B cell (primary cell): ENCODE measurements around the gene ARL5A. TPM values are rescaled to one million over a fixed set of nuclear protein-coding genes. Genes with fewer than 3 reads are reported as not detected.
A peak's percentile ranks its signal among the peaks of the same experiment; 100 is the strongest.

Experiments
- ATAC-seq: fragments of 200-7000 bp; cut with Tn5 transposase; one replicate; pipeline ENCODE4 v1.10.0; 2021; ENCODE audit warnings: low read depth, mild to moderate bottlenecking, moderate number of reproducible peaks, moderate library complexity
- CTCF ChIA-PET: fragments of 350-600 bp; sonication (Branson Sonifier 250); formaldehyde crosslinking; loops from one replicate; lab custom pipeline; 2021; ENCODE audit warnings: antibody characterized with exemption, inconsistent platforms; lab: Charles Lee
- POLR2A ChIA-PET: fragments of 350-600 bp; sonication (Branson Sonifier 250); formaldehyde crosslinking; loops from one replicate; lab custom pipeline; 2021; ENCODE audit warnings: antibody characterized with exemption; lab: Charles Lee
- DNase-seq: peaks from one replicate; pipeline ENCODE4 v3.0.0; 2013
- H2AFZ ChIP-seq: 2 replicates; pipeline ENCODE4 v1.6.1; 2012; ENCODE audit warnings: mild to moderate bottlenecking, low read depth, low read length; ENCODE audit not compliant: insufficient read depth, poor library complexity, severe bottlenecking
- H3K27ac ChIP-seq, 2 donors: 1 replicate in 1 of 2; 2 replicates in 1 of 2; pipeline ENCODE4 v1.5.1; 2012 to 2013; ENCODE audit warnings: low read length in 2 of 2, mild to moderate bottlenecking in 2 of 2, moderate library complexity in 1 of 2
- H3K27me3 ChIP-seq, 4 experiments: fragments of 200-600 bp in 1 of 4; sonication (generic) in 1 of 4; replicated peaks in 1 of 4; 1 replicate in 2 of 4; 2 replicates in 2 of 4; pipeline versions ENCODE4 v1.6.1 to v1.7.0; 2013 to 2016; ENCODE audit warnings: low read length in 3 of 4, mild to moderate bottlenecking in 2 of 4, mixed read lengths in 1 of 4, moderate library complexity in 1 of 4; ENCODE audit not compliant: insufficient read depth in 4 of 4, control insufficient read depth in 3 of 4; ENCODE audit errors: control extremely low read depth in 1 of 4
- H3K36me3 ChIP-seq, 2 experiments: replicated peaks in 1 of 2; 1 replicate in 1 of 2; 2 replicates in 1 of 2; pipeline versions ENCODE4 v1.6.1 to v1.7.1; 2013; ENCODE audit warnings: low read length in 1 of 2; ENCODE audit not compliant: insufficient read depth in 2 of 2, control insufficient read depth in 1 of 2; ENCODE audit errors: control extremely low read depth in 1 of 2, extremely low read depth in 1 of 2
- H3K4me1 ChIP-seq, 2 donors: fragments of 200-600 bp in 1 of 2; sonication (generic) in 1 of 2; 1 replicate in 1 of 2; 2 replicates in 1 of 2; pipeline versions ENCODE4 v1.5.1 to v1.6.1; 2013 to 2017; ENCODE audit warnings: low read length in 2 of 2; ENCODE audit not compliant: control insufficient read depth in 2 of 2, insufficient read depth in 2 of 2
- H3K4me2 ChIP-seq: replicated peaks from 2 replicates; pipeline ENCODE3; 2012; ENCODE audit warnings: mild to moderate bottlenecking, low read depth, low read length; ENCODE audit not compliant: poor library complexity, severe bottlenecking
- H3K4me3 ChIP-seq, 5 experiments: fragments of 200-600 bp in 1 of 5; sonication (generic) in 1 of 5; 1 replicate in 3 of 5; 2 replicates in 2 of 5; pipeline versions ENCODE4 v1.5.1 to v1.7.0; 2011 to 2016; ENCODE audit warnings: low read length in 4 of 5, mild to moderate bottlenecking in 4 of 5, low read depth in 2 of 5, control low read depth in 1 of 5, moderate library complexity in 1 of 5; ENCODE audit not compliant: insufficient read depth in 1 of 5; ENCODE audit errors: control extremely low read depth in 1 of 5, extremely low read depth in 1 of 5
- H3K79me2 ChIP-seq: fragments of 200-600 bp; sonication (generic); one replicate; pipeline ENCODE4 v1.6.0; 2016; ENCODE audit warnings: low read length; ENCODE audit not compliant: control insufficient read depth, insufficient read depth
- H3K9ac ChIP-seq: fragments of 200-600 bp; sonication (generic); 2 replicates; pipeline ENCODE4 v1.6.1; 2017; ENCODE audit warnings: mild to moderate bottlenecking, low read length, moderate library complexity
- H3K9me3 ChIP-seq, 3 donors: one replicate each; pipeline versions ENCODE4 v1.6.1 to v1.7.1; 2013; ENCODE audit warnings: low read length in 2 of 3; ENCODE audit not compliant: control insufficient read depth in 2 of 3, insufficient read depth in 1 of 3; ENCODE audit errors: control extremely low read depth in 1 of 3
- H4K20me1 ChIP-seq: 2 replicates; pipeline ENCODE4 v1.6.0; 2012; ENCODE audit warnings: mild to moderate bottlenecking, low read length; ENCODE audit not compliant: insufficient read depth, control insufficient read depth, poor library complexity, severe bottlenecking
- H3K27ac Mint-ChIP-seq: one replicate; pipeline ENCODE4 v1.8.0; 2021; ENCODE audit warnings: mixed read lengths
- H3K27me3 Mint-ChIP-seq: one replicate; pipeline ENCODE4 v1.8.0; 2021; ENCODE audit warnings: mixed read lengths
- H3K4me1 Mint-ChIP-seq: one replicate; pipeline ENCODE4 v1.8.0; 2021; ENCODE audit warnings: mixed read lengths
- H3K4me3 Mint-ChIP-seq: one replicate; pipeline ENCODE4 v1.8.0; 2021; ENCODE audit warnings: mixed read lengths
- H3K9me3 Mint-ChIP-seq: one replicate; pipeline ENCODE4 v1.8.0; 2022; ENCODE audit warnings: mixed read lengths; ENCODE audit not compliant: insufficient read depth
- CTCF ChIP-seq: fragments of 200-600 bp; IDR thresholded peaks from one replicate; pipeline ENCODE4 v1.8.0; 2022; ENCODE audit warnings: antibody characterized with exemption, mild to moderate bottlenecking
- EZH2 ChIP-seq: IDR thresholded peaks from 2 replicates; pipeline ENCODE4 v1.6.1; 2012; ENCODE audit warnings: borderline replicate concordance, low read depth, mild to moderate bottlenecking, moderate library complexity, low read length; ENCODE audit not compliant: insufficient read depth, poor library complexity, severe bottlenecking
- WGBS: methylation state at CpG from one replicate; pipeline ENCODE4 v1.1.5; 2013; ENCODE audit warnings: missing lambda C conversion rate; ENCODE audit not compliant: insufficient coverage; 5-methylcytosine and 5-hydroxymethylcytosine counted together
- intact Hi-C: fragments of 100-400 bp; cut with micrococcal nuclease; formaldehyde crosslinking; loops from one replicate; pipeline ENCODE4 v1.10.0; 2022
- polyA plus RNA-seq: library from polyadenylated mRNA; depleted of rRNA; stranded (reverse); fragments of >200 nt; gene quantifications from 2 replicates; pipeline ENCODE4 v1.2.3, GENCODE V29; 2012
- total RNA-seq, 2 donors: library from RNA; stranded (reverse); fragments of 120-200 nt in 1 of 2; gene quantifications; 1 replicate in 1 of 2; 2 replicates in 1 of 2; pipeline versions ENCODE4 v1.2.3 to v1.2.4, GENCODE V29; 2013 to 2022

ARL5A gene
- total and polyA plus RNA-seq, 2 donors (not counting 1 experiment from before 2014, with no cell fraction given): 18.2 to 54.1 TPM

DNA sequence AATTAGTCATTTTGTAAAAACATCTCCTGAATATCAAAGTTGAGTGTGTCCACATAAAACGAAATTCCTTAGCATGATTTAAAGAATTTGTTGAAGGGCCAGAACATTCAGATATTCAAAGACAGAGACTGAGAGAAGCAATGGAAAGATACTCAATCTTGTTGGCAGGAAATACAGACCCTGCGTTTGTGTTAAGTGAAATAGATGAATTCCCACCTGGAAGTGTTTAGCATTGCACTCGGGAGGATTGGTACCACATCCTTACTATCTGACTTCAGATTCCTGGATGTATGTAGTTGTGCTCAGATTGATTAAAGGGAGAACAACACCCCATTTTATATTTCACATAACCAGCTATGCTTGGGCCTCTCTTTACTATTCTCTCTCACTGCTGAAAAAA, 9.7 kb upstream of the ARL5A start:
- Histone ChIP-seq H3K4me3 (no peak overlapping the region), H3K27ac (no peak overlapping the region), H3K4me2 (no peak overlapping the region), H3K36me3 (no peaks in the 10 kb centered on the region), H3K4me1 (peaks cover 3 to 19% of the 10 kb centered on the region in 2 donors), H3K79me2 (no peaks in the 10 kb centered on the region), H3K9ac (no peak overlapping the region), H2AFZ (no peak overlapping the region), H3K27me3 (no peaks in the 10 kb centered on the region), H4K20me1 (no peaks in the 10 kb centered on the region), H3K9me3 (no peaks in the 10 kb centered on the region)
- no peak overlapping the region for H3K4me3 Mint-ChIP-seq
- ChIA-PET POLR2A (no interaction called here), CTCF (interaction anchor here (1.3 to 1.9 kb wide), 2 partner anchors 9 to 161 kb away, joined by 3 to 4 read pairs; no protein-coding TSS in a partner anchor)
- no peaks in the 10 kb centered on the region for H3K9me3 Mint-ChIP-seq
- H3K27ac Mint-ChIP-seq: no peak overlapping the region
- no peak for ATAC-seq
- no peak for TF ChIP-seq EZH2
- no peak for TF ChIP-seq CTCF
- intact Hi-C loops: no loop called here
- H3K27me3 Mint-ChIP-seq: no peaks in the 10 kb centered on the region
- peaks cover 22% of the 10 kb centered on the region for H3K4me1 Mint-ChIP-seq
- no CpG with 5 or more reads among the region's 3 CpGs for WGBS
- no peak for DNase-seq

- Histone ChIP-seq H3K36me3 (no peaks in the 10 kb centered on the region), H3K9ac (no peak overlapping the region), H3K4me2 (no peak overlapping the region), H3K27me3 (no peaks in the 10 kb centered on the region), H2AFZ (no peak overlapping the region), H3K9me3 (no peaks in the 10 kb centered on the region), H3K4me1 (peaks cover 1 to 21% of the 10 kb centered on the region in 2 donors), H4K20me1 (no peaks in the 10 kb centered on the region), H3K79me2 (no peaks in the 10 kb centered on the region), H3K4me3 (no peak overlapping the region), H3K27ac (no peak overlapping the region)
- intact Hi-C loops: no loop called here
- POLR2A ChIA-PET: interaction anchor here (0.6 kb wide), 1 partner anchor 883 kb away, joined by 12 read pairs; the partner anchor contains the start of gene PRPF40A
- peak; percentile 29 for DNase-seq
- CTCF ChIA-PET: interaction anchor here (0.9 to 1.3 kb wide), 2 partner anchors 83 to 114 kb away, joined by 3 read pairs; no protein-coding TSS in a partner anchor
- Mint-ChIP-seq H3K4me3 (no peak overlapping the region), H3K9me3 (no peaks in the 10 kb centered on the region), H3K27me3 (no peaks in the 10 kb centered on the region), H3K4me1 (peaks cover 18% of the 10 kb centered on the region), H3K27ac (no peak overlapping the region)
- no peak for ATAC-seq
- WGBS: no CpG with 5 or more reads among the region's 3 CpGs
- no peak for TF ChIP-seq CTCF
- TF ChIP-seq EZH2: no peak
Observed at GRCh38 chr2:151833984-151834383, 5.8 kb upstream of the ARL5A start.
